Stimulated activated naive CD8-positive, alpha-beta T cell treated with anti-CD3 and anti-CD28 coated beads, Interleukin-15, Interleukin-2, amounts not matched to agents 100 ng/mL and 50 ng/mL, for 24 hours (primary cell): ENCODE results near the gene PCBP3.

Experiments
- H3K27ac Mint-ChIP-seq: one replicate; pipeline ENCODE4 v1.8.0; 2021; ENCODE audit warnings: mild to moderate bottlenecking, mixed read lengths
- H3K27me3 Mint-ChIP-seq: one replicate; pipeline ENCODE4 v1.8.0; 2021; ENCODE audit warnings: mixed read lengths
- H3K36me3 Mint-ChIP-seq: one replicate; pipeline ENCODE4 v1.8.0; 2021; ENCODE audit warnings: low read depth, mixed read lengths
- H3K4me1 Mint-ChIP-seq: one replicate; pipeline ENCODE4 v1.8.0; 2021; ENCODE audit warnings: low read depth, mixed read lengths
- H3K4me3 Mint-ChIP-seq: one replicate; pipeline ENCODE4 v1.8.0; 2021; ENCODE audit warnings: mild to moderate bottlenecking, mixed read lengths
- H3K9me3 Mint-ChIP-seq: one replicate; pipeline ENCODE4 v1.8.0; 2021; ENCODE audit warnings: mixed read lengths

PCBP3 gene

GRCh38 chr21:45906859-45907258, 263.3 kb downstream of the PCBP3 start:
- no peak overlapping the region for H3K4me3 Mint-ChIP-seq
- H3K27ac Mint-ChIP-seq: no peak overlapping the region
- no peaks in the 10 kb centered on the region for H3K36me3 Mint-ChIP-seq
- no peaks in the 10 kb centered on the region for H3K27me3 Mint-ChIP-seq
- H3K9me3 Mint-ChIP-seq: no peaks in the 10 kb centered on the region
- no peaks in the 10 kb centered on the region for H3K4me1 Mint-ChIP-seq

- no peak overlapping the region for H3K4me3 Mint-ChIP-seq
- no peaks in the 10 kb centered on the region for H3K4me1 Mint-ChIP-seq
- no peaks in the 10 kb centered on the region for H3K9me3 Mint-ChIP-seq
- H3K27ac Mint-ChIP-seq: no peak overlapping the region
- no peaks in the 10 kb centered on the region for H3K27me3 Mint-ChIP-seq
- no peaks in the 10 kb centered on the region for H3K36me3 Mint-ChIP-seq
These were observed 265.2 kb downstream of the PCBP3 start for GRCh38 chr21:45908536-45909237.

- H3K4me1 Mint-ChIP-seq: no peaks in the 10 kb centered on the region
- no peak overlapping the region for H3K27ac Mint-ChIP-seq
- H3K36me3 Mint-ChIP-seq: no peaks in the 10 kb centered on the region
- H3K4me3 Mint-ChIP-seq: no peak overlapping the region
- H3K27me3 Mint-ChIP-seq: no peaks in the 10 kb centered on the region
- H3K9me3 Mint-ChIP-seq: no peaks in the 10 kb centered on the region
These were observed 265.9 kb downstream of the PCBP3 start for GRCh38 chr21:45909238-45909988.

- Mint-ChIP-seq H3K36me3 (no peaks in the 10 kb centered on the region), H3K4me3 (no peak overlapping the region), H3K4me1 (no peaks in the 10 kb centered on the region), H3K9me3 (no peaks in the 10 kb centered on the region), H3K27me3 (no peaks in the 10 kb centered on the region), H3K27ac (no peak overlapping the region)
These were observed 266.6 kb downstream of the PCBP3 start for GRCh38 chr21:45910155-45910547.

GRCh38 chr21:45910548-45911221, 267.2 kb downstream of the PCBP3 start:
- H3K27ac Mint-ChIP-seq: no peak overlapping the region
- no peaks in the 10 kb centered on the region for H3K36me3 Mint-ChIP-seq
- H3K4me3 Mint-ChIP-seq: no peak overlapping the region
- peaks cover 3% of the 10 kb centered on the region for H3K4me1 Mint-ChIP-seq
- H3K27me3 Mint-ChIP-seq: no peaks in the 10 kb centered on the region
- no peaks in the 10 kb centered on the region for H3K9me3 Mint-ChIP-seq

GRCh38 chr21:45911806-45912325, 268.3 kb downstream of the PCBP3 start:
- Mint-ChIP-seq H3K4me1 (peaks cover 15% of the 10 kb centered on the region), H3K36me3 (no peaks in the 10 kb centered on the region), H3K4me3 (no peak overlapping the region), H3K27me3 (no peaks in the 10 kb centered on the region), H3K27ac (no peak overlapping the region), H3K9me3 (no peaks in the 10 kb centered on the region)

- no peaks in the 10 kb centered on the region for H3K9me3 Mint-ChIP-seq
- H3K27ac Mint-ChIP-seq: no peak overlapping the region
- H3K27me3 Mint-ChIP-seq: no peaks in the 10 kb centered on the region
- H3K4me3 Mint-ChIP-seq: no peak overlapping the region
- H3K36me3 Mint-ChIP-seq: no peaks in the 10 kb centered on the region
- H3K4me1 Mint-ChIP-seq: peaks cover 20% of the 10 kb centered on the region
These were observed 269.3 kb downstream of the PCBP3 start for GRCh38 chr21:45912611-45913417.

- H3K9me3 Mint-ChIP-seq: no peaks in the 10 kb centered on the region
- no peaks in the 10 kb centered on the region for H3K27me3 Mint-ChIP-seq
- no peaks in the 10 kb centered on the region for H3K36me3 Mint-ChIP-seq
- no peak overlapping the region for H3K27ac Mint-ChIP-seq
- no peak overlapping the region for H3K4me3 Mint-ChIP-seq
- peaks cover 20% of the 10 kb centered on the region for H3K4me1 Mint-ChIP-seq
These were observed 269.9 kb downstream of the PCBP3 start for GRCh38 chr21:45913418-45913765.

- Mint-ChIP-seq H3K27ac (no peak overlapping the region), H3K9me3 (no peaks in the 10 kb centered on the region), H3K36me3 (no peaks in the 10 kb centered on the region), H3K4me1 (peaks cover 20% of the 10 kb centered on the region), H3K27me3 (no peaks in the 10 kb centered on the region), H3K4me3 (no peak overlapping the region)
These were observed 270.4 kb downstream of the PCBP3 start for GRCh38 chr21:45913886-45914285.

- Mint-ChIP-seq H3K27me3 (no peaks in the 10 kb centered on the region), H3K27ac (no peak overlapping the region)
These were observed 270.9 kb downstream of the PCBP3 start for GRCh38 chr21:45914321-45914845.

GRCh38 chr21:45916011-45916840, 272.7 kb downstream of the PCBP3 start:
- Mint-ChIP-seq H3K4me3 (no peak overlapping the region), H3K27ac (no peak overlapping the region), H3K4me1 (peaks cover 20% of the 10 kb centered on the region), H3K36me3 (no peaks in the 10 kb centered on the region), H3K27me3 (no peaks in the 10 kb centered on the region), H3K9me3 (no peaks in the 10 kb centered on the region)

More at GRCh38 chr21:45914321-45914845, 270.9 kb downstream of the PCBP3 start:
- Mint-ChIP-seq H3K4me3 (no peak overlapping the region), H3K9me3 (no peaks in the 10 kb centered on the region), H3K36me3 (no peaks in the 10 kb centered on the region), H3K4me1 (peaks cover 20% of the 10 kb centered on the region)

GRCh38 chr21:45917241-45917640, 273.7 kb downstream of the PCBP3 start:
- H3K9me3 Mint-ChIP-seq: no peaks in the 10 kb centered on the region

GRCh38 chr21:45918011-45918410, 274.5 kb downstream of the PCBP3 start:
- Mint-ChIP-seq H3K4me1 (peaks cover 29% of the 10 kb centered on the region), H3K4me3 (no peak overlapping the region), H3K27me3 (no peaks in the 10 kb centered on the region), H3K36me3 (no peaks in the 10 kb centered on the region), H3K9me3 (no peaks in the 10 kb centered on the region), H3K27ac (no peak overlapping the region)

More at GRCh38 chr21:45917241-45917640, 273.7 kb downstream of the PCBP3 start:
- no peak overlapping the region for H3K4me3 Mint-ChIP-seq
- H3K36me3 Mint-ChIP-seq: no peaks in the 10 kb centered on the region
- no peaks in the 10 kb centered on the region for H3K27me3 Mint-ChIP-seq
- H3K4me1 Mint-ChIP-seq: peaks cover 22% of the 10 kb centered on the region
- H3K27ac Mint-ChIP-seq: no peak overlapping the region
